GM06990 (cell line): ENCODE results near the gene NGLY1.

Experiments used
- DNase-seq: peaks from one replicate; pipeline ENCODE4 v3.0.0-alpha.2; 2011; ENCODE audit not compliant: insufficient read length; ENCODE audit errors: extremely low read depth
- H3K27me3 ChIP-seq: replicated peaks from 2 replicates; pipeline ENCODE4 v1.6.0; 2011; ENCODE audit warnings: low read length; ENCODE audit not compliant: control insufficient read depth, insufficient read depth
- H3K36me3 ChIP-seq: 2 replicates; pipeline ENCODE4 v1.5.1; 2011; ENCODE audit warnings: low read length; ENCODE audit not compliant: control insufficient read depth, insufficient read depth
- H3K4me3 ChIP-seq: replicated peaks from 2 replicates; pipeline ENCODE4 v1.5.1; 2011; ENCODE audit warnings: low read depth, mild to moderate bottlenecking, control low read depth, low read length
- TF ChIP-seq, protein P1 (sequence below): IDR thresholded peaks from 2 replicates; pipeline ENCODE4 v1.5.1; 2011; ENCODE audit warnings: low read length, control low read depth, mild to moderate bottlenecking, inconsistent platforms; ENCODE audit not compliant: insufficient read depth, poor library complexity, severe bottlenecking

NGLY1 gene

DNA sequence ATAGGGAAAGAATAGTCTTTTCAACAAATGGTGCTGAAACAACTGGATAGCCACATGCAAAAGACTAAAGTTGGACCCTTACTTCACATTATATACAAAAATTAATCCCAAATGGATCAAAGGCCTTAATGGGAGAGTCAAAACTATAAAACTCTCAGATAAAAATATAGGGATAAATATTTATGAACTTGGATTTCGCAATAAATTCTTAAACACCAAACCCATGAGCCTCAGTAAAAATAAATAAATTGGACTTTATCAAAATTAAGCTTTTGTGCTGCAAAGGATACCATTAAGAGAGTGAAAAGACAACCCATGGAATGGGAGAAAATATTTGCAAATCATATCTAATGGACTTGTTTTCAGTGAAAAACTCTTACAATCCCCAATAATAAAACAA, 99.8 kb downstream of the NGLY1 start:
- no peaks in the 10 kb centered on the region for H3K27me3 ChIP-seq
- DNase-seq = no peak
- TF ChIP-seq, protein P1, sequence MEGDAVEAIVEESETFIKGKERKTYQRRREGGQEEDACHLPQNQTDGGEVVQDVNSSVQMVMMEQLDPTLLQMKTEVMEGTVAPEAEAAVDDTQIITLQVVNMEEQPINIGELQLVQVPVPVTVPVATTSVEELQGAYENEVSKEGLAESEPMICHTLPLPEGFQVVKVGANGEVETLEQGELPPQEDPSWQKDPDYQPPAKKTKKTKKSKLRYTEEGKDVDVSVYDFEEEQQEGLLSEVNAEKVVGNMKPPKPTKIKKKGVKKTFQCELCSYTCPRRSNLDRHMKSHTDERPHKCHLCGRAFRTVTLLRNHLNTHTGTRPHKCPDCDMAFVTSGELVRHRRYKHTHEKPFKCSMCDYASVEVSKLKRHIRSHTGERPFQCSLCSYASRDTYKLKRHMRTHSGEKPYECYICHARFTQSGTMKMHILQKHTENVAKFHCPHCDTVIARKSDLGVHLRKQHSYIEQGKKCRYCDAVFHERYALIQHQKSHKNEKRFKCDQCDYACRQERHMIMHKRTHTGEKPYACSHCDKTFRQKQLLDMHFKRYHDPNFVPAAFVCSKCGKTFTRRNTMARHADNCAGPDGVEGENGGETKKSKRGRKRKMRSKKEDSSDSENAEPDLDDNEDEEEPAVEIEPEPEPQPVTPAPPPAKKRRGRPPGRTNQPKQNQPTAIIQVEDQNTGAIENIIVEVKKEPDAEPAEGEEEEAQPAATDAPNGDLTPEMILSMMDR = no peak
- H3K36me3 ChIP-seq = no peaks in the 10 kb centered on the region
- H3K4me3 ChIP-seq = no peak overlapping the region

GRCh38 chr3:25679642-25680302, 103.5 kb downstream of the NGLY1 start:
- Histone ChIP-seq H3K4me3 (no peak overlapping the region), H3K27me3 (no peaks in the 10 kb centered on the region), H3K36me3 (no peaks in the 10 kb centered on the region)
- TF ChIP-seq, protein P1 = no peak
- DNase-seq = no peak

DNA sequence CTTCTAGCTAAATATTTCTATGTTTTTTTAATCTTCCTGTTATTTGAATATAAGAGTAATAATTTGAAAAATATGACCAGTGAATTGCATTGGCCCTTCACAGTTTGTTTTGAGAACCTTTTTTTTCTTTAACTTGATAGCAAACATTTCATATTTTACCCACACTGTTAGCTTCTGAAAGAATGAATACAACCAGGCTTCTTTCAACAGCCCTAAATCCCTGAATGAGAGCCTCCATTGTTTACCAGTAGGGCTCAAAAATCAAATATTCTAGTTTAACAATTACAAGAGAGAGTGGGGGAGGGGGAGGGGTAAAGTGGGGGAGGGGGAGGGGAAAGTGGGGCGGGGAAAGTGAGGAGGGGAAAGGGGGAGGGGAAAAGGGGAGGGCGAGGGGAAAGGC, 104.1 kb downstream of the NGLY1 start:
- DNase-seq = no peak
- Histone ChIP-seq H3K4me3 (no peak overlapping the region), H3K27me3 (no peaks in the 10 kb centered on the region), H3K36me3 (no peaks in the 10 kb centered on the region)
- TF ChIP-seq, protein P1 = no peak

DNA sequence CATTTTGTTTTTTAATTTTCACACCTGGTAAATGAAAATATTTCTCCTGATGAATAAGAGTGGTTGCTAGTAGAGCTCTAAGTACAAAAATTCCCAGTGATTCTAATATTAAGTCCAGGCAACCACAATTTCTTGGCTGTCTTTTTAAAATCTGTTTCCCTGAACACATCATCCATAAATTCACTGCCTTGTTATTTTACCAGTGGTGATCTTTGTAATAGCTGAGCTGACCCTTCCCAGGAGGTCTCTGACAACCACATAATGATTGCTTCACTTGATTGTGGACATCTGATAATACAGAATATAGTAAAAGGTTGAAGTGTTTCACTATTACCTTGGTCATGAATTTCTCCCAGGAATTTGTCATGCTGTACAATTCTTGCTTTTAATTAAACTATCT, 104.7 kb downstream of the NGLY1 start:
- DNase-seq = no peak
- Histone ChIP-seq H3K4me3 (no peak overlapping the region), H3K27me3 (no peaks in the 10 kb centered on the region), H3K36me3 (no peaks in the 10 kb centered on the region)
- TF ChIP-seq, protein P1 = no peak

DNA sequence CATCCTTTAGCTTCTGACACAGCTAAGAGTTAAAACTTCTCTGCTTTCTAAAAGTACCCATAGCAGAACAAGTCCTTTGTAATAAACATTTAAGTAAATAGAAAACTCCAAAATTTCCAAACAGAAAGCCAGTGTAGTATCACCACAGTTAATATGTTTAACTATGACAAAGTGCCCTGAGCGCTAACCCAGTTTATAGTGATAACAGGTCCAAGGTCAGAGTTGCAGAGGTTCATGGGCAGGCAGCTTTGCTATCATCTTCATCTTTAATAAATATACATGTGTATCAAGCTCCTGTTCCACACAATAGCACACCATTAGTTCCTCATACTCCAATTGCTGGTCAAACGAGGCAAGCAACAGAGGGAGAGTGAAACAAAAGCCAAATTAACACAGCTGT, 106.1 kb downstream of the NGLY1 start:
- Histone ChIP-seq H3K36me3 (no peaks in the 10 kb centered on the region), H3K4me3 (no peak overlapping the region), H3K27me3 (no peaks in the 10 kb centered on the region)
- TF ChIP-seq, protein P1 = no peak
- DNase-seq = no peak

GRCh38 chr3:25674670-25675069, 108.6 kb downstream of the NGLY1 start:
- DNase-seq = no peak
- H3K36me3 ChIP-seq = no peaks in the 10 kb centered on the region
- no peak overlapping the region for H3K4me3 ChIP-seq
- H3K27me3 ChIP-seq = no peaks in the 10 kb centered on the region
- TF ChIP-seq, protein P1 = no peak
